ENCODE results near the gene MAN2B2. TPM values are rescaled to one million over a fixed set of nuclear protein-coding genes. Genes with fewer than 3 reads are reported as not detected.

MAN2B2 gene
- total RNA-seq, 2 experiments from 2014 or later: 13.7 to 19.4 TPM

- DNase-seq (ENCODE audit: low spot score): no peak
- ChIA-PET POLR2A (no interaction called here), CTCF (ENCODE audit: unreplicated experiment) (no interaction called here)
- intact Hi-C loops (cut with micrococcal nuclease; ENCODE audit: unreplicated experiment): no loop called here
- Histone ChIP-seq H4K20me1 (ENCODE audit: insufficient read depth, low read length) (no peaks in the 10 kb centered on the region), H3K79me2 (ENCODE audit: insufficient read depth, low read depth, low read length) (no peaks in the 10 kb centered on the region), H3K27ac (ENCODE audit: low read depth, low read length, poor library complexity, severe bottlenecking) (no peak overlapping the region), H3K4me3 (ENCODE audit: low read depth, low read length, poor library complexity, severe bottlenecking) (no peak overlapping the region), H3K9me2 (ENCODE audit: insufficient read depth, low read length) (no peaks in the 10 kb centered on the region), H3K4me1 (ENCODE audit: insufficient read depth, low read length, poor library complexity, severe bottlenecking) (no peaks in the 10 kb centered on the region), H2AFZ (ENCODE audit: low read length) (no peak overlapping the region), H3K9me3 (ENCODE audit: low read length) (peaks cover 13% of the 10 kb centered on the region; the same call in 1 of the 2 replicates), H3K4me2 (ENCODE audit: low read length) (no peak overlapping the region), H3K36me3 (ENCODE audit: insufficient read depth, low read length) (peaks cover 35% of the 10 kb centered on the region)
- no TSS peak for BruUV-seq (replicated peaks)
- TF ChIP-seq EZH2phosphoT487 (IDR thresholded peaks at IDR 0.05; ENCODE audit: borderline replicate concordance, low read depth, low read length) (no peak), CTCF (conservative IDR thresholded peaks at IDR 0.05; ENCODE audit: low read length) (no peak)
Measured at GRCh38 chr4:6584865-6585264, 9.9 kb downstream of the MAN2B2 start.

DNA sequence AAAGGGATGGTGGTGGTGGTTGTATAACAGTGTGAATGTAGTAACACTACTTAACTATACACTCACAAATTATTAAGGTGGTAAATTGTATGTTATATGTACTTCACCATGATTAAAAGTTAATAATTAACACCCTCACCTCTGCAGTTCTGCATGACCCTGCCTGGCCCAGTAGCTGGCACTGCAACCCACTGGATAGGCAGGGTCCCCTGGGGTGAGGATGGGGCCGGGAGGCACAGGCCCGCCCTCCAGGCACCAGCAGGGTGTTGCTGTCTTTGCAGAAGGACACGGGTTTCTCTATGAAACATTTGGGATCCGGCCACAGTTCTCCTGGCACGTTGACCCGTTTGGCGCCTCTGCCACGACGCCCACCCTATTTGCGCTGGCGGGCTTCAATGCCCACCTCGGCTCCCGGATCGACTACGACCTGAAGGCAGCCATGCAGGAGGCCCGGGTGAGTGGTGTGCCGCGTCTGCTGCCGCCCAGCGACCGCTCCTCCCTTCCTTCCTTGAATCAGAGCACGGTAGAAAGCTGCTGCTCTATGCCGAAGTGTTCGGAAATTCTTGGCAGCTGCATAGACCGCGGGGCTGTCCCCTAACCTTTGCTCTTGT is 11.8 kb downstream of the MAN2B2 start:
- TF ChIP-seq CTCF (conservative IDR thresholded peaks at IDR 0.05; ENCODE audit: low read length) (no peak), EZH2phosphoT487 (IDR thresholded peaks at IDR 0.05; ENCODE audit: borderline replicate concordance, low read depth, low read length) (no peak)

GRCh38 chr4:6589444-6589843 is 14.5 kb downstream of the MAN2B2 start:
- DNase-seq (ENCODE audit: low spot score): no peak
- POLR2A ChIA-PET: interaction anchor here (0.7 to 0.8 kb wide), 2 partner anchors 84 to 129 kb away, joined by 3 to 4 read pairs; a partner anchor contains a TSS

More for the DNA sequence above, 11.8 kb downstream of the MAN2B2 start:
- ChIA-PET POLR2A (interaction anchor here (0.6 kb wide), 1 partner anchor 231 kb away, joined by 4 read pairs; no protein-coding TSS in a partner anchor), CTCF (ENCODE audit: unreplicated experiment) (no interaction called here)
- no peak for DNase-seq (ENCODE audit: low spot score)
- BruUV-seq (replicated peaks): no TSS peak
- H3K4me3 ChIP-seq (ENCODE audit: low read depth, low read length, poor library complexity, severe bottlenecking): no peak overlapping the region
- peaks cover 19% of the 10 kb centered on the region for H3K36me3 ChIP-seq (ENCODE audit: insufficient read depth, low read length)
- H3K4me2 ChIP-seq (ENCODE audit: low read length): no peak overlapping the region
- H4K20me1 ChIP-seq (ENCODE audit: insufficient read depth, low read length): no peaks in the 10 kb centered on the region
- intact Hi-C loops (cut with micrococcal nuclease; ENCODE audit: unreplicated experiment): no loop called here
- no peak overlapping the region for H2AFZ ChIP-seq (ENCODE audit: low read length)
- H3K9me2 ChIP-seq (ENCODE audit: insufficient read depth, low read length): no peaks in the 10 kb centered on the region
- H3K79me2 ChIP-seq (ENCODE audit: insufficient read depth, low read depth, low read length): no peaks in the 10 kb centered on the region
- H3K4me1 ChIP-seq (ENCODE audit: insufficient read depth, low read length, poor library complexity, severe bottlenecking): peaks cover 11% of the 10 kb centered on the region
- H3K9me3 ChIP-seq (ENCODE audit: low read length): peaks cover 13% of the 10 kb centered on the region; the same call in 1 of the 2 replicates
- H3K27ac ChIP-seq (ENCODE audit: low read depth, low read length, poor library complexity, severe bottlenecking): no peak overlapping the region

More at GRCh38 chr4:6589444-6589843, 14.5 kb downstream of the MAN2B2 start:
- H3K4me3 ChIP-seq (ENCODE audit: low read depth, low read length, poor library complexity, severe bottlenecking): no peak overlapping the region
- H3K9me3 ChIP-seq (ENCODE audit: low read length): no peaks in the 10 kb centered on the region
- H4K20me1 ChIP-seq (ENCODE audit: insufficient read depth, low read length): no peaks in the 10 kb centered on the region
- TF ChIP-seq CTCF (conservative IDR thresholded peaks at IDR 0.05; ENCODE audit: low read length): no peak
- CTCF ChIA-PET (ENCODE audit: unreplicated experiment): no interaction called here
- H3K4me1 ChIP-seq (ENCODE audit: insufficient read depth, low read length, poor library complexity, severe bottlenecking): peaks cover 17% of the 10 kb centered on the region
- H3K36me3 ChIP-seq (ENCODE audit: insufficient read depth, low read length): no peaks in the 10 kb centered on the region
- no peak overlapping the region for H2AFZ ChIP-seq (ENCODE audit: low read length)
- H3K79me2 ChIP-seq (ENCODE audit: insufficient read depth, low read depth, low read length): no peaks in the 10 kb centered on the region
- no peak overlapping the region for H3K4me2 ChIP-seq (ENCODE audit: low read length)
- intact Hi-C loops (cut with micrococcal nuclease; ENCODE audit: unreplicated experiment): no loop called here
- no peaks in the 10 kb centered on the region for H3K9me2 ChIP-seq (ENCODE audit: insufficient read depth, low read length)
- BruUV-seq (replicated peaks): no TSS peak
- H3K27ac ChIP-seq (ENCODE audit: low read depth, low read length, poor library complexity, severe bottlenecking): no peak overlapping the region
